ENCODE results near the gene MAOA.
"Not testable (repeated sequence)": the region's sequence is repeated elsewhere in the genome, so short reads cannot be mapped to it uniquely, and the experiment has no call there.

MAOA gene

GRCh38 chrX:43718081-43718480 lies 62.0 kb downstream of the MAOA start:
- DNase-seq (ENCODE audit: low spot score) = peak; percentile 74

GRCh38 chrX:43718546-43718945 lies 62.4 kb downstream of the MAOA start:
- DNase-seq (ENCODE audit: low spot score) = peak; percentile 66

- peak; percentile 89 for DNase-seq (ENCODE audit: low spot score)
These were observed 62.9 kb downstream of the MAOA start for GRCh38 chrX:43718956-43719355.

- no peak for DNase-seq (ENCODE audit: low spot score)
These were observed 64.0 kb downstream of the MAOA start for GRCh38 chrX:43720082-43720481.

GRCh38 chrX:43720961-43721360 lies 64.9 kb downstream of the MAOA start:
- DNase-seq (ENCODE audit: low spot score) = peak; percentile 55

- not testable (repeated sequence) for DNase-seq (ENCODE audit: low spot score)
These were observed 69.1 kb downstream of the MAOA start for GRCh38 chrX:43725227-43725626.

GRCh38 chrX:43727254-43727653 lies 71.2 kb downstream of the MAOA start:
- DNase-seq (ENCODE audit: low spot score) = not testable (repeated sequence)

- DNase-seq (ENCODE audit: low spot score) = no peak
These were observed 71.9 kb downstream of the MAOA start for GRCh38 chrX:43728002-43728401.

GRCh38 chrX:43728966-43729365 lies 72.9 kb downstream of the MAOA start:
- peak; percentile 51 for DNase-seq (ENCODE audit: low spot score)

GRCh38 chrX:43731086-43731485 lies 75.0 kb downstream of the MAOA start:
- peak; percentile 59 for DNase-seq (ENCODE audit: low spot score)

- no peak for DNase-seq (ENCODE audit: low spot score)
These were observed 77.6 kb downstream of the MAOA start for GRCh38 chrX:43733699-43734098.

- DNase-seq (ENCODE audit: low spot score) = no peak
These were observed 78.3 kb downstream of the MAOA start for GRCh38 chrX:43734444-43734843.

- DNase-seq (ENCODE audit: low spot score) = no peak
These were observed 79.4 kb downstream of the MAOA start for GRCh38 chrX:43735534-43735933.

GRCh38 chrX:43735957-43736356 lies 79.9 kb downstream of the MAOA start:
- no peak for DNase-seq (ENCODE audit: low spot score)

GRCh38 chrX:43741843-43742573 lies 85.9 kb downstream of the MAOA start:
- DNase-seq (ENCODE audit: low spot score) = no peak

GRCh38 chrX:43743100-43743822 lies 87.2 kb downstream of the MAOA start:
- no peak for DNase-seq (ENCODE audit: low spot score)

GRCh38 chrX:43744284-43744683 lies 88.2 kb downstream of the MAOA start:
- peak; percentile 48 for DNase-seq (ENCODE audit: low spot score)

- peak; percentile 27 for DNase-seq (ENCODE audit: low spot score)
These were observed 90.0 kb downstream of the MAOA start for GRCh38 chrX:43745938-43746721.

GRCh38 chrX:43747476-43747875 lies 91.4 kb downstream of the MAOA start:
- DNase-seq (ENCODE audit: low spot score) = no peak

GRCh38 chrX:43750248-43750676 lies 94.2 kb downstream of the MAOA start:
- peak; percentile 68 for DNase-seq (ENCODE audit: low spot score)

GRCh38 chrX:43753637-43754036 lies 97.5 kb downstream of the MAOA start:
- DNase-seq (ENCODE audit: low spot score) = no peak

GRCh38 chrX:43756076-43756475 lies 100.0 kb downstream of the MAOA start:
- no peak for DNase-seq (ENCODE audit: low spot score)

GRCh38 chrX:43758044-43758443 lies 101.9 kb downstream of the MAOA start:
- DNase-seq (ENCODE audit: low spot score) = no peak

Data from kidney tubule cell (primary cell).